ENCODE data around the gene ZNF516. TPM values are rescaled to one million over a fixed set of nuclear protein-coding genes. Genes with fewer than 3 reads are reported as not detected.

Gene ZNF516
- total RNA-seq, 1 experiment from 2014 or later: 44.2 TPM

GRCh38 chr18:76455003-76455676 lies 39.9 kb downstream of the ZNF516 start:
- BruUV-seq (replicated peaks): no TSS peak

GRCh38 chr18:76454418-76454817 lies 40.6 kb downstream of the ZNF516 start:
- Mint-ChIP-seq H3K9me3 (ENCODE audit: low read depth, unreplicated experiment) (no peaks in the 10 kb centered on the region), H3K4me3 (ENCODE audit: low read depth, unreplicated experiment) (no peak overlapping the region), H3K27me3 (ENCODE audit: unreplicated experiment) (no peaks in the 10 kb centered on the region), H3K4me1 (ENCODE audit: low read depth, unreplicated experiment) (peaks cover 56% of the 10 kb centered on the region), H3K36me3 (ENCODE audit: insufficient read depth, unreplicated experiment) (peaks cover 20% of the 10 kb centered on the region), H3K27ac (ENCODE audit: unreplicated experiment) (no peak overlapping the region)
- no TSS peak for BruUV-seq (replicated peaks)
- DNase-seq: no peak
- CTCF ChIA-PET: no interaction called here
- no peak for TF ChIP-seq CTCF (IDR thresholded peaks at IDR 0.05; ENCODE audit: unreplicated experiment)
- intact Hi-C loops (cut with micrococcal nuclease; ENCODE audit: unreplicated experiment): loop anchor here (5.0 kb wide), 1 partner anchor 38 kb away; no protein-coding TSS in a partner anchor

More at GRCh38 chr18:76455003-76455676, 39.9 kb downstream of the ZNF516 start:
- H3K27ac Mint-ChIP-seq (ENCODE audit: unreplicated experiment): no peak overlapping the region
- CTCF ChIA-PET: no interaction called here
- H3K9me3 Mint-ChIP-seq (ENCODE audit: low read depth, unreplicated experiment): no peaks in the 10 kb centered on the region
- no peak overlapping the region for H3K4me3 Mint-ChIP-seq (ENCODE audit: low read depth, unreplicated experiment)
- intact Hi-C loops (cut with micrococcal nuclease; ENCODE audit: unreplicated experiment): no loop called here
- no peak for DNase-seq
- no peak for TF ChIP-seq CTCF (IDR thresholded peaks at IDR 0.05; ENCODE audit: unreplicated experiment)
- no peaks in the 10 kb centered on the region for H3K27me3 Mint-ChIP-seq (ENCODE audit: unreplicated experiment)
- H3K4me1 Mint-ChIP-seq (ENCODE audit: low read depth, unreplicated experiment): peaks cover 56% of the 10 kb centered on the region
- peaks cover 20% of the 10 kb centered on the region for H3K36me3 Mint-ChIP-seq (ENCODE audit: insufficient read depth, unreplicated experiment)

GRCh38 chr18:76453932-76454331 lies 41.1 kb downstream of the ZNF516 start:
- no peak for TF ChIP-seq CTCF (IDR thresholded peaks at IDR 0.05; ENCODE audit: unreplicated experiment)
- Mint-ChIP-seq H3K9me3 (ENCODE audit: low read depth, unreplicated experiment) (no peaks in the 10 kb centered on the region), H3K4me1 (ENCODE audit: low read depth, unreplicated experiment) (peaks cover 56% of the 10 kb centered on the region), H3K27me3 (ENCODE audit: unreplicated experiment) (no peaks in the 10 kb centered on the region), H3K4me3 (ENCODE audit: low read depth, unreplicated experiment) (no peak overlapping the region), H3K27ac (ENCODE audit: unreplicated experiment) (no peak overlapping the region), H3K36me3 (ENCODE audit: insufficient read depth, unreplicated experiment) (peaks cover 16% of the 10 kb centered on the region)
- intact Hi-C loops (cut with micrococcal nuclease; ENCODE audit: unreplicated experiment): loop anchor here (5.0 kb wide), 1 partner anchor 38 kb away; no protein-coding TSS in a partner anchor
- no peak for DNase-seq
- BruUV-seq (replicated peaks): no TSS peak
- CTCF ChIA-PET: no interaction called here

- Mint-ChIP-seq H3K4me1 (ENCODE audit: low read depth, unreplicated experiment) (peaks cover 58% of the 10 kb centered on the region), H3K9me3 (ENCODE audit: low read depth, unreplicated experiment) (no peaks in the 10 kb centered on the region), H3K36me3 (ENCODE audit: insufficient read depth, unreplicated experiment) (peaks cover 11% of the 10 kb centered on the region), H3K27me3 (ENCODE audit: unreplicated experiment) (no peaks in the 10 kb centered on the region), H3K27ac (ENCODE audit: unreplicated experiment) (no peak overlapping the region), H3K4me3 (ENCODE audit: low read depth, unreplicated experiment) (no peak overlapping the region)
- CTCF ChIA-PET: no interaction called here
- no TSS peak for BruUV-seq (replicated peaks)
- no peak for TF ChIP-seq CTCF (IDR thresholded peaks at IDR 0.05; ENCODE audit: unreplicated experiment)
- intact Hi-C loops (cut with micrococcal nuclease; ENCODE audit: unreplicated experiment): loop anchor here (5.0 kb wide), 1 partner anchor 39 kb away; no protein-coding TSS in a partner anchor
- no peak for DNase-seq
Measured at GRCh38 chr18:76453057-76453561, 41.9 kb downstream of the ZNF516 start.

Measured in Calu3 (cell line).